ENCODE measurements around the gene TMA7B. TPM values are rescaled to one million over a fixed set of nuclear protein-coding genes. Genes with fewer than 3 reads are reported as not detected.

Gene TMA7B
- total RNA-seq (2022; extraction: Qiagen RNA extraction; ENCODE audit: low read depth), result not detected in 5 replicates

GRCh38 chr22:39959640-39960447 lies at the start of gene TMA7B:
Gene TMA7B (plus strand): TSS chr22:39960397. CDS start chr22:39964375, 3,978 bp downstream.

GRCh38 chr22:39994566-39995392 lies 34.6 kb downstream of the TMA7B start, which contains the start of gene FAM83F:
Gene FAM83F (plus strand): TSS chr22:39994954. CDS start chr22:39995043, 89 bp downstream.

Other genes with a start within 250 kb of the TMA7B start
- not detected in 5 replicates for gene ENTHD1, start 66.6 kb upstream of the TMA7B start, total RNA-seq (2022; extraction: Qiagen RNA extraction; ENCODE audit: low read depth)
- gene GRAP2, start 59.3 kb upstream of the TMA7B start, total RNA-seq (2022; extraction: Qiagen RNA extraction; ENCODE audit: low read depth), result not detected in 5 replicates
- gene FAM83F, start 34.6 kb downstream of the TMA7B start, total RNA-seq (2022; extraction: Qiagen RNA extraction; ENCODE audit: low read depth), result not detected in 5 replicates
- gene TNRC6B, start 217.5 kb downstream of the TMA7B start, total RNA-seq (2022; extraction: Qiagen RNA extraction; ENCODE audit: low read depth), result 3.8 to 5.8 TPM (median 4.3 TPM) in 5 replicates

Data from A549 treated with GW870086 at 1 μM for 4 hours (cell line).